ENCODE results near the gene HPX.

DNA sequence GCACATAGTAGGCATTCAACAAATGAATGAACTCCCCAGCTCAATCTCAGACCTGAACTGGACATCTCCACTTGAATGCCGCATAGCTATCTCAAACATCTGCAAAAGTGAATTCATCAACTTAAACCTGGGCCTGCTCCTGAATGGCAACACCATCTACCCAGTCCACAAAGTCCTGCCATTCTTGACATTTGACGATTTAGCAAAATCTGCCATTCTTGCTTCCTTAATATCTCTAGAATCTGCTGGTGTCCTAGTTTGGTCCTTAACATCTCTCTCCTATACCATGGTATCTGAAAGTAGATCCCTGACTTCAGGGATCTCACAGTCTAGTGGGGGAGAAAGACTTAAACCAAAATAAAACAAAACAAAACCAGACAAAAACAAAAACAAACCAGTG is 12.4 kb upstream of the HPX start:
- TF ChIP-seq, protein P1, sequence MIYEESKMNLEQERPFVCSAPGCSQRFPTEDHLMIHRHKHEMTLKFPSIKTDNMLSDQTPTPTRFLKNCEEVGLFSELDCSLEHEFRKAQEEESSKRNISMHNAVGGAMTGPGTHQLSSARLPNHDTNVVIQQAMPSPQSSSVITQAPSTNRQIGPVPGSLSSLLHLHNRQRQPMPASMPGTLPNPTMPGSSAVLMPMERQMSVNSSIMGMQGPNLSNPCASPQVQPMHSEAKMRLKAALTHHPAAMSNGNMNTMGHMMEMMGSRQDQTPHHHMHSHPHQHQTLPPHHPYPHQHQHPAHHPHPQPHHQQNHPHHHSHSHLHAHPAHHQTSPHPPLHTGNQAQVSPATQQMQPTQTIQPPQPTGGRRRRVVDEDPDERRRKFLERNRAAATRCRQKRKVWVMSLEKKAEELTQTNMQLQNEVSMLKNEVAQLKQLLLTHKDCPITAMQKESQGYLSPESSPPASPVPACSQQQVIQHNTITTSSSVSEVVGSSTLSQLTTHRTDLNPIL (CRISPR knock-in tag; IDR thresholded peaks at IDR 0.05; ENCODE audit: low read depth), result no peak
- TF ChIP-seq, protein P2, sequence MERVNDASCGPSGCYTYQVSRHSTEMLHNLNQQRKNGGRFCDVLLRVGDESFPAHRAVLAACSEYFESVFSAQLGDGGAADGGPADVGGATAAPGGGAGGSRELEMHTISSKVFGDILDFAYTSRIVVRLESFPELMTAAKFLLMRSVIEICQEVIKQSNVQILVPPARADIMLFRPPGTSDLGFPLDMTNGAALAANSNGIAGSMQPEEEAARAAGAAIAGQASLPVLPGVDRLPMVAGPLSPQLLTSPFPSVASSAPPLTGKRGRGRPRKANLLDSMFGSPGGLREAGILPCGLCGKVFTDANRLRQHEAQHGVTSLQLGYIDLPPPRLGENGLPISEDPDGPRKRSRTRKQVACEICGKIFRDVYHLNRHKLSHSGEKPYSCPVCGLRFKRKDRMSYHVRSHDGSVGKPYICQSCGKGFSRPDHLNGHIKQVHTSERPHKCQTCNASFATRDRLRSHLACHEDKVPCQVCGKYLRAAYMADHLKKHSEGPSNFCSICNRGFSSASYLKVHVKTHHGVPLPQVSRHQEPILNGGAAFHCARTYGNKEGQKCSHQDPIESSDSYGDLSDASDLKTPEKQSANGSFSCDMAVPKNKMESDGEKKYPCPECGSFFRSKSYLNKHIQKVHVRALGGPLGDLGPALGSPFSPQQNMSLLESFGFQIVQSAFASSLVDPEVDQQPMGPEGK (CRISPR knock-in tag; IDR thresholded peaks at IDR 0.05; ENCODE audit: borderline replicate concordance), result no peak
- TF ChIP-seq TOX (CRISPR knock-in tag; IDR thresholded peaks at IDR 0.05; ENCODE audit: borderline replicate concordance), result no peak
- TF ChIP-seq, protein P3, sequence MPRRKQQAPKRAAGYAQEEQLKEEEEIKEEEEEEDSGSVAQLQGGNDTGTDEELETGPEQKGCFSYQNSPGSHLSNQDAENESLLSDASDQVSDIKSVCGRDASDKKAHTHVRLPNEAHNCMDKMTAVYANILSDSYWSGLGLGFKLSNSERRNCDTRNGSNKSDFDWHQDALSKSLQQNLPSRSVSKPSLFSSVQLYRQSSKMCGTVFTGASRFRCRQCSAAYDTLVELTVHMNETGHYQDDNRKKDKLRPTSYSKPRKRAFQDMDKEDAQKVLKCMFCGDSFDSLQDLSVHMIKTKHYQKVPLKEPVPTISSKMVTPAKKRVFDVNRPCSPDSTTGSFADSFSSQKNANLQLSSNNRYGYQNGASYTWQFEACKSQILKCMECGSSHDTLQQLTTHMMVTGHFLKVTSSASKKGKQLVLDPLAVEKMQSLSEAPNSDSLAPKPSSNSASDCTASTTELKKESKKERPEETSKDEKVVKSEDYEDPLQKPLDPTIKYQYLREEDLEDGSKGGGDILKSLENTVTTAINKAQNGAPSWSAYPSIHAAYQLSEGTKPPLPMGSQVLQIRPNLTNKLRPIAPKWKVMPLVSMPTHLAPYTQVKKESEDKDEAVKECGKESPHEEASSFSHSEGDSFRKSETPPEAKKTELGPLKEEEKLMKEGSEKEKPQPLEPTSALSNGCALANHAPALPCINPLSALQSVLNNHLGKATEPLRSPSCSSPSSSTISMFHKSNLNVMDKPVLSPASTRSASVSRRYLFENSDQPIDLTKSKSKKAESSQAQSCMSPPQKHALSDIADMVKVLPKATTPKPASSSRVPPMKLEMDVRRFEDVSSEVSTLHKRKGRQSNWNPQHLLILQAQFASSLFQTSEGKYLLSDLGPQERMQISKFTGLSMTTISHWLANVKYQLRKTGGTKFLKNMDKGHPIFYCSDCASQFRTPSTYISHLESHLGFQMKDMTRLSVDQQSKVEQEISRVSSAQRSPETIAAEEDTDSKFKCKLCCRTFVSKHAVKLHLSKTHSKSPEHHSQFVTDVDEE (CRISPR knock-in tag; IDR thresholded peaks at IDR 0.05), result no peak
- no peak for TF ChIP-seq OSR1 (CRISPR knock-in tag; IDR thresholded peaks at IDR 0.05)
- TF ChIP-seq BACH2 (CRISPR knock-in tag; IDR thresholded peaks at IDR 0.05; ENCODE audit: borderline replicate concordance), result no peak
- TF ChIP-seq ESRRG (CRISPR knock-in tag; IDR thresholded peaks at IDR 0.05), result no peak
- TF ChIP-seq, protein P4, sequence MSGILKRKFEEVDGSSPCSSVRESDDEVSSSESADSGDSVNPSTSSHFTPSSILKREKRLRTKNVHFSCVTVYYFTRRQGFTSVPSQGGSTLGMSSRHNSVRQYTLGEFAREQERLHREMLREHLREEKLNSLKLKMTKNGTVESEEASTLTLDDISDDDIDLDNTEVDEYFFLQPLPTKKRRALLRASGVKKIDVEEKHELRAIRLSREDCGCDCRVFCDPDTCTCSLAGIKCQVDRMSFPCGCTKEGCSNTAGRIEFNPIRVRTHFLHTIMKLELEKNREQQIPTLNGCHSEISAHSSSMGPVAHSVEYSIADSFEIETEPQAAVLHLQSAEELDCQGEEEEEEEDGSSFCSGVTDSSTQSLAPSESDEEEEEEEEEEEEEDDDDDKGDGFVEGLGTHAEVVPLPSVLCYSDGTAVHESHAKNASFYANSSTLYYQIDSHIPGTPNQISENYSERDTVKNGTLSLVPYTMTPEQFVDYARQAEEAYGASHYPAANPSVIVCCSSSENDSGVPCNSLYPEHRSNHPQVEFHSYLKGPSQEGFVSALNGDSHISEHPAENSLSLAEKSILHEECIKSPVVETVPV (CRISPR knock-in tag; IDR thresholded peaks at IDR 0.05), result no peak

Data from SK-N-SH treated with all-trans-retinoic acid at 6 μM for 48 hours (cell line).